Heart right ventricle (tissue), 16 donors: ENCODE measurements around the gene CAVIN1. TPM values are rescaled to one million over a fixed set of nuclear protein-coding genes. Genes with fewer than 3 reads are reported as not detected.

ENCODE experiments used
- ATAC-seq, 8 donors: fragments of 200-7000 bp; cut with Tn5 transposase; one replicate each; pipeline ENCODE4 v1.9.1; 2020; ENCODE audit warnings: mild to moderate bottlenecking in 8 of 8, moderate library complexity in 8 of 8, moderate number of reproducible peaks in 1 of 8
- DNase-seq, 2 donors: peaks; one replicate each; pipeline ENCODE4 v3.0.0-alpha.2; 2020
- H3K27ac ChIP-seq, 10 donors: fragments of 200-600 bp; sonication (generic) in 2 of 10; one replicate each; pipeline versions ENCODE4 v1.5.0 to v1.8.0; 2020 to 2022; ENCODE audit warnings: mild to moderate bottlenecking in 3 of 10
- H3K27me3 ChIP-seq, 7 donors: fragments of 200-600 bp; one replicate each; pipeline ENCODE4 v1.8.0; 2021 to 2022; ENCODE audit warnings: mild to moderate bottlenecking in 2 of 7
- H3K36me3 ChIP-seq, 9 donors: fragments of 200-600 bp; sonication (generic) in 1 of 9; one replicate each; pipeline versions ENCODE4 v1.5.0 to v1.8.0; 2020 to 2022; ENCODE audit warnings: mild to moderate bottlenecking in 2 of 9
- H3K4me1 ChIP-seq, 9 donors: fragments of 200-600 bp; sonication (generic) in 1 of 9; one replicate each; pipeline versions ENCODE4 v1.5.0 to v1.8.0; 2020 to 2022; ENCODE audit warnings: mild to moderate bottlenecking in 4 of 9
- H3K4me3 ChIP-seq, 10 donors: fragments of 200-600 bp; sonication (generic) in 2 of 10; one replicate each; pipeline versions ENCODE4 v1.5.0 to v1.8.0; 2020 to 2022; ENCODE audit warnings: mild to moderate bottlenecking in 7 of 10, moderate library complexity in 2 of 10
- H3K9me3 ChIP-seq, 11 donors: fragments of 200-600 bp in 10 of 11; sonication (generic) in 2 of 11; one replicate each; pipeline versions ENCODE4 v1.5.0 to v1.8.0; 2013 to 2022; ENCODE audit warnings: mild to moderate bottlenecking in 2 of 11, control low read depth in 1 of 11, moderate library complexity in 1 of 11
- WGBS, 2 donors: extraction: QIAGEN DNeasy Blood & Tissue Kit; methylation state at CpG; one replicate each; pipeline ENCODE4 v1.1.7; 2013; ENCODE audit warnings: inconsistent platforms in 1 of 2; 5-methylcytosine and 5-hydroxymethylcytosine counted together
- intact Hi-C, 10 donors: fragments of 100-400 bp; cut with DNase I; formaldehyde crosslinking; loops; one replicate each; pipeline versions ENCODE4 v1.11.1 to v1.14.2; 2022
- polyA plus RNA-seq, 2 donors: library from polyadenylated mRNA; stranded (reverse); fragments of 200-250 nt; gene quantifications; one replicate each; pipeline ENCODE4 v1.2.3, GENCODE V29; 2013
- total RNA-seq, 10 donors: library from RNA; stranded (reverse); fragmentation: NEBNext Ultra II Directional in 3 of 10; extraction: Animal tissue kit (Norgen Biotek cat#: 25700) in 3 of 10; gene quantifications; one replicate each; pipeline versions ENCODE4 v1.2.1 to v1.2.4, GENCODE V29; 2021 to 2023
- TF ChIP-seq, protein P1 (sequence below), 9 donors: fragments of 200-600 bp; sonication (generic) in 2 of 9; IDR thresholded peaks; one replicate each; pipeline versions ENCODE4 v1.5.0 to v1.8.0; 2021 to 2022; ENCODE audit warnings: antibody characterized with exemption in 9 of 9, mild to moderate bottlenecking in 5 of 9, moderate library complexity in 1 of 9
- donor health status: Arrhythmogenic right ventricular cardiomyopathy.
- donor health status: ischemic (EF 13 %, LVEDD 7.1; RV severe dilation, severe dysfunction).
- donor health status: healthy with polysubstance abuse.
- donor health status: DM: no; HTN: yes; CAD: no.
- donor health status: DM: no; HTN: no; CAD: no.
- donor health status: ischemic (EF 25% LVEDD 6.9; RV normal size, moderate dysfunction).
- donor health status: ischemic (EF 25% LVEDD 5.7; RV mildly dilated, moderate dysfunction).
- donor health status: healthy.
- donor health status: DM: yes; HTN: yes; CAD: no.
- donor health status: Ischemic cardiomyopathy.
- donor health status: ischemic (EF 35%, LVEDD 5.7; RV mildly dilated, moderate dysfunction).
- donor health status: nonischemic (EF 11% LVEDD 7.7; RV severe dilation, severe dysfunction).
- donor health status: DM: yes; HTN: yes; CAD: no.
- donor health status: PGD.
- donor health status: ischemic (EF 29% LVEDD 5.4; RV normal size, mild dysfunction).
- donor health status: nonischemic (EF 23%, LVEDD 6.1; RV moderate dilation, normal function).

CAVIN1 gene
- total and polyA plus RNA-seq, 12 donors, result 131 to 300 (median 228) TPM

DNA sequence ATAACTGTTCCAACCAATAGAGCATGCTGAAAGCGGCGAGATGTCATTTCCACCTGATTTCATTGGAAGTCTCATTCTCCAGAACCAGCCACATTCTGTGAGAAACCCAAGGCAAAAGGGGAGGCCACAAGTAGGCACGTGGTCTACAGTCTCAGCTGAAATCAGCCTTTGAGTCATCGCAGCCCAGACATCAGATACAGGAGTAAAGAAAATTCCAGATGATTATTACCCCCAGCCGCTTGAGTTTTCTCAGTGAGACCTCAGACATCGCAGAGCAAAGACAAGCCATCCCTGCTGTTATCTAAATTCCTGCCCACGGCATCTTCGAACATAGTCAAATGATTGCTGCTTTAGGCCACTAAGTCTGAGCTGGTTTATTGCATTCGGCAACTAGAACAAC, 57.9 kb downstream of the CAVIN1 start:
- no peak for ATAC-seq
- no peak for DNase-seq
- Histone ChIP-seq H3K27me3 (no peaks in the 10 kb centered on the region), H3K9me3 (no peaks in the 10 kb centered on the region), H3K4me3 (no peak overlapping the region), H3K36me3 (peaks cover 0 to 29% (median 0%) of the 10 kb centered on the region in 9 donors), H3K27ac (peak overlapping the region in 1 of 10 donors; percentile 22), H3K4me1 (peaks cover 19 to 98% (median 80%) of the 10 kb centered on the region in 9 donors)
- WGBS, 2 donors, result 77 to 85% methylated on average over 9 of the region's 9 CpGs
- intact Hi-C loops, result no loop called here
- TF ChIP-seq, protein P1, sequence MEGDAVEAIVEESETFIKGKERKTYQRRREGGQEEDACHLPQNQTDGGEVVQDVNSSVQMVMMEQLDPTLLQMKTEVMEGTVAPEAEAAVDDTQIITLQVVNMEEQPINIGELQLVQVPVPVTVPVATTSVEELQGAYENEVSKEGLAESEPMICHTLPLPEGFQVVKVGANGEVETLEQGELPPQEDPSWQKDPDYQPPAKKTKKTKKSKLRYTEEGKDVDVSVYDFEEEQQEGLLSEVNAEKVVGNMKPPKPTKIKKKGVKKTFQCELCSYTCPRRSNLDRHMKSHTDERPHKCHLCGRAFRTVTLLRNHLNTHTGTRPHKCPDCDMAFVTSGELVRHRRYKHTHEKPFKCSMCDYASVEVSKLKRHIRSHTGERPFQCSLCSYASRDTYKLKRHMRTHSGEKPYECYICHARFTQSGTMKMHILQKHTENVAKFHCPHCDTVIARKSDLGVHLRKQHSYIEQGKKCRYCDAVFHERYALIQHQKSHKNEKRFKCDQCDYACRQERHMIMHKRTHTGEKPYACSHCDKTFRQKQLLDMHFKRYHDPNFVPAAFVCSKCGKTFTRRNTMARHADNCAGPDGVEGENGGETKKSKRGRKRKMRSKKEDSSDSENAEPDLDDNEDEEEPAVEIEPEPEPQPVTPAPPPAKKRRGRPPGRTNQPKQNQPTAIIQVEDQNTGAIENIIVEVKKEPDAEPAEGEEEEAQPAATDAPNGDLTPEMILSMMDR (IDR thresholded peaks at IDR 0.05), result no peak

DNA sequence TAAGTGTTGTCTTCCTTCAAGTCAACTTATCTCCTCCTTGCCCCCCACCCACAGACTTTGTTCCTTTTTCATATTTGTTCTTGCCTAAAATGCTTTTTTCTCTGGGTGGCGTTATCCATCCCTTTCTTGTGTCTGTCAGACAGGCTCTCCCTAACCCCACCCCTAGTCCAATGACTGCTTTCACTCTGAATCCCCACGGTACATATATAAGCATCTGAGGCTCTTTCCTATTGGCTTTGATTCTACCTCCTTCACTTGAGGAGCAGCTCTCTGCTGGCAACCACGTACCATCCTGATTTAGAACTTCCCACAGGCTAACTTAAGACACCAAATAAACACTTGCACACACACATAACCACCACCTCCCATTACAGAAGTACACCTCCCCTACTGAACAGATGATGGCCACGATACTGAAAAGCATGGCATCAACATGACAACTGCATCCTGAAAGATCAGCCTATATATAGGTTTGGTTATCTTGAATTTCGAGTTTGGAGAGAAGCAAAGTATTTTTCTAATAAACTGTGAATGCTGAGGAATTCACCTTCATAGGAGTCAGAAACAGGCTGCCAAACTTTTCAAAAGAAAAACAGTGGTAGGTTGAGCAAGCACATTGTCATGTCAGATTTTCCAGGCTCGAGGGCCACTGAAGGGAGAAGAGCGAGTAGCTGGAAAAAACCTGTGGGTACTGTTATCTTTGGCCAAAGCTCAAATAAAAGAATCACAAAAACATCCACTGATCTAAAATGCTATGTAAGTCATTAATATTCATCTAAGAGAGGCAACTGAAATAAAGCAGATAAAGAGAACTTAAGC, 59.1 kb downstream of the CAVIN1 start:
- Histone ChIP-seq H3K9me3 (no peaks in the 10 kb centered on the region), H3K27ac (no peak overlapping the region), H3K4me3 (no peak overlapping the region), H3K27me3 (no peaks in the 10 kb centered on the region), H3K36me3 (peaks cover 0 to 24% (median 0%) of the 10 kb centered on the region in 9 donors), H3K4me1 (peaks cover 19 to 98% (median 84%) of the 10 kb centered on the region in 9 donors)
- TF ChIP-seq, protein P1 (IDR thresholded peaks at IDR 0.05), result no peak
- intact Hi-C loops, result no loop called here
- DNase-seq (no peak), ATAC-seq (peak in 1 of 8 donors; percentile 18)
- WGBS, 2 donors, result 61 to 65% methylated on average over 7 of the region's 7 CpGs

DNA sequence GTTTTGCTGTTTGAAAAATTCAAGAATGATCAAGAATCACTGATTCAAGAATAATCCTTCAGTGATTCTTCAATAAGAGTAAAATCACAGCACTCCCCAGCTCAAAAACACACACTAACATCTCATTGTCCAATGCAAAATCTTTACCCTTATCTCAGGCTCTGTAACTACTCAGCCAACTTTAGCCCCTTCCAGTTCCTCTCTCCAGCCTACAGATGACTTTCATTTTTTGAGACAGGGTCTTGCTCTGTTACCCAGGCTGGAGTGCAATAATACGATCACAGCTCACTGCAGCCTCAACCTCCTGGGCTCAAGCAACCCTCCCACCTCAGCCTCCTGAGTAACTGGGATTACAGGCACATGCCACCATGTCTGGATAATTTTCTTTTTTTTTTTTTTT, 59.8 kb downstream of the CAVIN1 start:
- no peak for ATAC-seq
- intact Hi-C loops, result no loop called here
- Histone ChIP-seq H3K27me3 (no peaks in the 10 kb centered on the region), H3K4me1 (peaks cover 18 to 98% (median 89%) of the 10 kb centered on the region in 9 donors), H3K4me3 (no peak overlapping the region), H3K9me3 (no peaks in the 10 kb centered on the region), H3K27ac (no peak overlapping the region), H3K36me3 (peaks cover 0 to 24% (median 0%) of the 10 kb centered on the region in 9 donors)
- 93 to 95% methylated on average over 1 of the region's 1 CpG for WGBS, 2 donors
- no peak for DNase-seq
- TF ChIP-seq, protein P1 (IDR thresholded peaks at IDR 0.05), result no peak

DNA sequence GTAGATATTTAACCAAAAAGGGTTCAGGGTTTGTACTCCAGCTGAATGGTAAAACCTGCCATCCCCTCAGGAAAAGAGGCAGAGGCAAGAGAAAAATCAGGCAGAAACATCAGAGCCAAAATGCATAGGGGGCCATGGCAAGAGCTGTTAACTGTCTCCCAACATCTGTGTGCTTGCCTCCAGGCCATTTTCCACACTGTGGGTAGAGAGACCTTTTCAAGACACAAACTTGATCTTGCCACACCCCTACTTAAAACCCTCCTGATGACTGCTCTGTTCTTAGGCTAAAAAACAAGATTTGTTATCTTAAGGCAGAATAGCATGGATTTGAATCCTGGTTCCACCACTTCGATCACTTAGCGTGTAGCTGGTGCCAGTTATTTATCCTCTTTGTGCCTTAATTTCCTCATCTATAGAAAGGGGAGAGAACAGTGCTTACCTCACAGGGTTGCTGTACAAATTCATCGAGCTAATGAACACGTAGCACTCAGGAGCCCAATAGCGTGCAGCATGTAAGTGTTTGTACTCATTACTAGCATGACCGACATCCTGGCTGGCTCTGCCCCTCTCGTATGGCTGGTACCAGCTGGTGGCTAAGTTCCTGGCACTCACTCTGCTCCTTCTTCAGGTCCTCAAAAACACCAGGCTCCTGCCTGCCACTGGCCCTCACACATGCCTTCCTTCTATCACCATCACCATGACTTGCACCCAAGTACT, 60.7 kb downstream of the CAVIN1 start:
- Histone ChIP-seq H3K4me1 (peaks cover 10 to 98% (median 89%) of the 10 kb centered on the region in 9 donors), H3K36me3 (peaks cover 0 to 24% (median 0%) of the 10 kb centered on the region in 9 donors), H3K27me3 (no peaks in the 10 kb centered on the region), H3K4me3 (no peak overlapping the region), H3K9me3 (no peaks in the 10 kb centered on the region), H3K27ac (peak overlapping the region in 6 of 10 donors; percentile 11 to 49 (median 36))
- intact Hi-C loops, result no loop called here
- DNase-seq (peak in 1 of 2 donors; percentile 21), ATAC-seq (peak in 6 of 8 donors; percentile 14 to 70 (median 57))
- 73 to 74% methylated on average over 7 of the region's 7 CpGs for WGBS, 2 donors
- TF ChIP-seq, protein P1 (IDR thresholded peaks at IDR 0.05), result no peak
